Measurements from ENCODE around the gene PIEZO2. TPM values are rescaled to one million over a fixed set of nuclear protein-coding genes. Genes with fewer than 3 reads are reported as not detected.

The PIEZO2 gene
- polyA plus RNA-seq, 1 donor (not counting 4 experiments of a cell fraction or from before 2014, with no cell fraction given) = not detected

DNA sequence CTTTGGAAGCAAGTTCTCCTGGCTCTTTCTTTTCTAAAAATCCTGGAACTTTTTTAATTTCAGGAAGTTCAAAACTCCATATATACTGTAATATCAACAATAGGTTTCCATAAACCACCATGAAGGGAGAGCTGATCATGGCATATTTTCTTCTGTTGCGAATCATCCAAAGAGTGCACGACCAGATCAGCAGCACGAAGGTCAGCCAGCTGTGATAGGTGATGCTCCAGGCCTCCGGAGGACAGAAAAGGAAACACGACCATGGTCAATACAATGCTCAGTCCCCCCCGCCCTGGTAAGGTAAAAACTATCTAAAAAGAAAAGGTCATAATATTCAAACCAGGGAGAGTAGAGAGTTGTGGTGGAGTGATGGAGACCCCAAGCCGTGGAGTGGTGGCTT, 354.6 kb downstream of the PIEZO2 start:
- TF ChIP-seq EZH2 (IDR thresholded peaks at IDR 0.05; ENCODE audit: low read length) = no peak
- TF ChIP-seq, protein P1, sequence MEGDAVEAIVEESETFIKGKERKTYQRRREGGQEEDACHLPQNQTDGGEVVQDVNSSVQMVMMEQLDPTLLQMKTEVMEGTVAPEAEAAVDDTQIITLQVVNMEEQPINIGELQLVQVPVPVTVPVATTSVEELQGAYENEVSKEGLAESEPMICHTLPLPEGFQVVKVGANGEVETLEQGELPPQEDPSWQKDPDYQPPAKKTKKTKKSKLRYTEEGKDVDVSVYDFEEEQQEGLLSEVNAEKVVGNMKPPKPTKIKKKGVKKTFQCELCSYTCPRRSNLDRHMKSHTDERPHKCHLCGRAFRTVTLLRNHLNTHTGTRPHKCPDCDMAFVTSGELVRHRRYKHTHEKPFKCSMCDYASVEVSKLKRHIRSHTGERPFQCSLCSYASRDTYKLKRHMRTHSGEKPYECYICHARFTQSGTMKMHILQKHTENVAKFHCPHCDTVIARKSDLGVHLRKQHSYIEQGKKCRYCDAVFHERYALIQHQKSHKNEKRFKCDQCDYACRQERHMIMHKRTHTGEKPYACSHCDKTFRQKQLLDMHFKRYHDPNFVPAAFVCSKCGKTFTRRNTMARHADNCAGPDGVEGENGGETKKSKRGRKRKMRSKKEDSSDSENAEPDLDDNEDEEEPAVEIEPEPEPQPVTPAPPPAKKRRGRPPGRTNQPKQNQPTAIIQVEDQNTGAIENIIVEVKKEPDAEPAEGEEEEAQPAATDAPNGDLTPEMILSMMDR (optimal IDR thresholded peaks at IDR 0.05 in 1 of 3, IDR thresholded peaks at IDR 0.05 in 1 of 3, conservative IDR thresholded peaks at IDR 0.05 in 1 of 3; ENCODE audit: extremely low read depth in 1 of 3, insufficient read depth in 2 of 3, low read length in 3 of 3) = no peak
- H3K4me3 ChIP-seq (ENCODE audit: control insufficient read depth in 2 of 3, extremely low read depth in 1 of 3, insufficient read depth in 2 of 3, low read depth in 1 of 3, low read length in 3 of 3) = no peak overlapping the region
- H3K4me2 ChIP-seq (ENCODE audit: control insufficient read depth, extremely low read depth, insufficient read depth, low read depth, low read length) = no peak overlapping the region
- no peaks in the 10 kb centered on the region for H3K9me1 ChIP-seq (ENCODE audit: control insufficient read depth, extremely low read depth, insufficient read depth, low read length)
- no peak overlapping the region for H3K9ac ChIP-seq (ENCODE audit: control insufficient read depth, extremely low read depth, insufficient read depth, low read length)
- no peaks in the 10 kb centered on the region for H3K79me2 ChIP-seq (ENCODE audit: control insufficient read depth, insufficient read depth, low read length)
- FAIRE-seq (no peak), DNase-seq (ENCODE audit: low read depth, low spot score) (no peak)
- dilution Hi-C loops (cut with MboI; ENCODE audit: extremely low pct_ligation_motif_present, low sequenced_read_pairs) = no loop called here
- no peak overlapping the region for H2AFZ ChIP-seq (ENCODE audit: control insufficient read depth, low read length)
- no peaks in the 10 kb centered on the region for H3K36me3 ChIP-seq (ENCODE audit: control insufficient read depth in 2 of 2, extremely low read depth in 1 of 2, insufficient read depth in 2 of 2, low read length in 2 of 2)
- peaks cover 4% of the 10 kb centered on the region for H3K4me1 ChIP-seq (ENCODE audit: control insufficient read depth, extremely low read depth, insufficient read depth, low read length)
- H3K27me3 ChIP-seq (ENCODE audit: control insufficient read depth, extremely low read depth, insufficient read depth, low read length) = no peaks in the 10 kb centered on the region
- H4K20me1 ChIP-seq (ENCODE audit: control insufficient read depth, extremely low read depth, insufficient read depth, low read length) = no peaks in the 10 kb centered on the region
- no peaks in the 10 kb centered on the region for H3K9me3 ChIP-seq (ENCODE audit: control insufficient read depth, low read depth, low read length)
- no peak overlapping the region for H3K27ac ChIP-seq (ENCODE audit: control insufficient read depth, insufficient read depth, low read length)

DNA sequence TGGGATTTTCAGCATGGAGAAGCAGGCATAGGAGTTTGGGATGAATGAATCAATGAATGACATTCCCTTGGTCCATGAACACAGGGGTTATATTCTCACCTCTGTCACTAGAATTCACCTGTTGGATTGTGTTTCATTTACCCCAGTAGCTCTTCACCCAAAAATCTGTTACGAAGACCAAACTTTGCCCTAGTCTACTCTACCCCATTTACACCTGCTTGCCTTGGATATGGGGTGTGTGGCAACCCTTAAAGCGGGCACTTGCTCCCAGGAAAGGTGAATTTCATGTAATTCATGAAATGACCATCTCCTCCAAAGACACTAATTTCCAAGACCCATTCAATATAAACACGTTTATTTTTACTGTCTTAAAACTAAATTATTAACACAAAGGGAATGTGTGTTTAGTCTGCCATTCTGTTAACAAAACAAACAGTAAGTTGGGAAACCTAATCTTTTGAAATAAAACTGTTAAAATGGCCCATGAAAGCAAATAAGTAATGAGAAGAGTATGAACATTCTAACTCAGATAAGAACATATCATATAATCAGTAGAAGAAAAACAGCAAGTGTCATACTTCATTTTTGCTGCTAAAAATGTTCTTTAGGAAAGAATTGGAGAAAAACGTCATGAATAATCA, 355.5 kb downstream of the PIEZO2 start:
- Histone ChIP-seq H3K9me1 (ENCODE audit: control insufficient read depth, extremely low read depth, insufficient read depth, low read length) (no peaks in the 10 kb centered on the region), H3K79me2 (ENCODE audit: control insufficient read depth, insufficient read depth, low read length) (no peaks in the 10 kb centered on the region), H3K36me3 (ENCODE audit: control insufficient read depth in 2 of 2, extremely low read depth in 1 of 2, insufficient read depth in 2 of 2, low read length in 2 of 2) (no peaks in the 10 kb centered on the region), H3K4me2 (ENCODE audit: control insufficient read depth, extremely low read depth, insufficient read depth, low read depth, low read length) (no peak overlapping the region), H3K4me1 (ENCODE audit: control insufficient read depth, extremely low read depth, insufficient read depth, low read length) (peaks cover 2% of the 10 kb centered on the region), H3K9me3 (ENCODE audit: control insufficient read depth, low read depth, low read length) (no peaks in the 10 kb centered on the region), H3K9ac (ENCODE audit: control insufficient read depth, extremely low read depth, insufficient read depth, low read length) (no peak overlapping the region), H2AFZ (ENCODE audit: control insufficient read depth, low read length) (no peak overlapping the region), H3K27ac (ENCODE audit: control insufficient read depth, insufficient read depth, low read length) (no peak overlapping the region), H4K20me1 (ENCODE audit: control insufficient read depth, extremely low read depth, insufficient read depth, low read length) (no peaks in the 10 kb centered on the region), H3K27me3 (ENCODE audit: control insufficient read depth, extremely low read depth, insufficient read depth, low read length) (no peaks in the 10 kb centered on the region), H3K4me3 (ENCODE audit: control insufficient read depth in 2 of 3, extremely low read depth in 1 of 3, insufficient read depth in 2 of 3, low read depth in 1 of 3, low read length in 3 of 3) (no peak overlapping the region)
- TF ChIP-seq, protein P1 (optimal IDR thresholded peaks at IDR 0.05 in 1 of 3, IDR thresholded peaks at IDR 0.05 in 1 of 3, conservative IDR thresholded peaks at IDR 0.05 in 1 of 3; ENCODE audit: extremely low read depth in 1 of 3, insufficient read depth in 2 of 3, low read length in 3 of 3) = no peak
- no peak for TF ChIP-seq EZH2 (IDR thresholded peaks at IDR 0.05; ENCODE audit: low read length)
- dilution Hi-C loops (cut with MboI; ENCODE audit: extremely low pct_ligation_motif_present, low sequenced_read_pairs) = no loop called here
- FAIRE-seq (no peak), DNase-seq (ENCODE audit: low read depth, low spot score) (no peak)

All from keratinocyte (primary cell).